Measurements from ENCODE around the gene MUC7. TPM values are rescaled to one million over a fixed set of nuclear protein-coding genes. Genes with fewer than 3 reads are reported as not detected.

The MUC7 gene
- total and polyA plus RNA-seq, 10 donors, result not detected

DNA sequence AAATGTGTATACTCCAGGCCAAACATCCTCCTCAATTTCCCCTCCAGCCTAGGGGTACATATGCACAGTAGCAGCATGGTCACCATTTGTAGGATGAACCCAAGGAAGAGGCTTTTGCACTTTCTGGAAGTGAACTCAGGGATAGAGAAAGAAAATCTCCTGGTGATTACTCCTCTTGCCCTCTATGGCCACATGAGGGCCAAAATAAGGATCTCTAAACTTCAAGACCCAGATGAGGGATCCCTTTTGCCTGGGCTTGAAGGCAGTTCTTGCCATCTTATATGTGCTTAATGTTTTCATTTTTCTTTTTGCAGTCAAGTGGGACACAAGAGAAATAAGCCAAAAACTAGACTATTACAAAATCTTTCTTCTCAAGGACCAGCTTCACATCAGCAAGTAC lies 29.5 kb upstream of the MUC7 start:
- no peaks in the 10 kb centered on the region for H3K9me3 ChIP-seq
- H3K27ac ChIP-seq, result no peak overlapping the region
- intact Hi-C loops (cut with DNase I; ENCODE audit: low total_unique reads), result no loop called here
- TF ChIP-seq, protein P1, sequence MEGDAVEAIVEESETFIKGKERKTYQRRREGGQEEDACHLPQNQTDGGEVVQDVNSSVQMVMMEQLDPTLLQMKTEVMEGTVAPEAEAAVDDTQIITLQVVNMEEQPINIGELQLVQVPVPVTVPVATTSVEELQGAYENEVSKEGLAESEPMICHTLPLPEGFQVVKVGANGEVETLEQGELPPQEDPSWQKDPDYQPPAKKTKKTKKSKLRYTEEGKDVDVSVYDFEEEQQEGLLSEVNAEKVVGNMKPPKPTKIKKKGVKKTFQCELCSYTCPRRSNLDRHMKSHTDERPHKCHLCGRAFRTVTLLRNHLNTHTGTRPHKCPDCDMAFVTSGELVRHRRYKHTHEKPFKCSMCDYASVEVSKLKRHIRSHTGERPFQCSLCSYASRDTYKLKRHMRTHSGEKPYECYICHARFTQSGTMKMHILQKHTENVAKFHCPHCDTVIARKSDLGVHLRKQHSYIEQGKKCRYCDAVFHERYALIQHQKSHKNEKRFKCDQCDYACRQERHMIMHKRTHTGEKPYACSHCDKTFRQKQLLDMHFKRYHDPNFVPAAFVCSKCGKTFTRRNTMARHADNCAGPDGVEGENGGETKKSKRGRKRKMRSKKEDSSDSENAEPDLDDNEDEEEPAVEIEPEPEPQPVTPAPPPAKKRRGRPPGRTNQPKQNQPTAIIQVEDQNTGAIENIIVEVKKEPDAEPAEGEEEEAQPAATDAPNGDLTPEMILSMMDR (IDR thresholded peaks at IDR 0.05 in 8 of 11, conservative IDR thresholded peaks at IDR 0.05 in 3 of 11), result no peak
- TF ChIP-seq POLR2A (IDR thresholded peaks at IDR 0.05) (no peak), POLR2AphosphoS5 (IDR thresholded peaks at IDR 0.05) (no peak)
- H3K4me3 ChIP-seq, result no peak overlapping the region
- peaks cover 0 to 2% (median 0%) of the 10 kb centered on the region in 7 donors for H3K27me3 ChIP-seq (replicated peaks in 1 of 7)
- DNase-seq, result no peak
- no peaks in the 10 kb centered on the region for H3K36me3 ChIP-seq
- no peaks in the 10 kb centered on the region for H3K4me1 ChIP-seq

DNA sequence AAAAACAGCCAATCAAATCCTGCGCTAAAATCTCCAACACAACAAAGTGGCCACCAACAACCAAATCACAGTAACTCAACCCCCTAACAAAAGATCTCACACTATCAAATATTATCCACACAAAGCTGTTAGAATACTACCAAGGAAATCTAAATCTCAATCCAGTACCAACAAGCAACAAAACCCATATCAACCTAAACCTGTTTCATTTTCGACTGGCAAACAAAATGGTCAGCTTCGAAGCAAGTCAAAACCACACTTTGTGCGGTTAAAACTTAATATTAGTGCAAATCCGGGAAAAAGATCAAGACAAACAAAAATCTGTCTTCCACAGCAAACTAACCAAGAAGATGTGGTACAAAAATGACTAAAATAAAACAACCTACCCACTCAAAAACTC lies 28.7 kb upstream of the MUC7 start:
- WGBS, 5 donors, result 86 to 92% (median 89%) methylated on average over 5 of the region's 5 CpGs
- Histone ChIP-seq H3K36me3 (no peaks in the 10 kb centered on the region), H3K4me3 (no peak overlapping the region), H3K9me3 (no peaks in the 10 kb centered on the region), H3K27me3 (replicated peaks in 1 of 7) (no peaks in the 10 kb centered on the region), H3K4me1 (no peaks in the 10 kb centered on the region), H3K27ac (no peak overlapping the region)
- TF ChIP-seq, protein P1 (IDR thresholded peaks at IDR 0.05 in 8 of 11, conservative IDR thresholded peaks at IDR 0.05 in 3 of 11), result no peak
- TF ChIP-seq POLR2A (IDR thresholded peaks at IDR 0.05), result no peak
- no peak for TF ChIP-seq POLR2AphosphoS5 (IDR thresholded peaks at IDR 0.05)
- intact Hi-C loops (cut with DNase I; ENCODE audit: low total_unique reads), result no loop called here
- no peak for DNase-seq

DNA sequence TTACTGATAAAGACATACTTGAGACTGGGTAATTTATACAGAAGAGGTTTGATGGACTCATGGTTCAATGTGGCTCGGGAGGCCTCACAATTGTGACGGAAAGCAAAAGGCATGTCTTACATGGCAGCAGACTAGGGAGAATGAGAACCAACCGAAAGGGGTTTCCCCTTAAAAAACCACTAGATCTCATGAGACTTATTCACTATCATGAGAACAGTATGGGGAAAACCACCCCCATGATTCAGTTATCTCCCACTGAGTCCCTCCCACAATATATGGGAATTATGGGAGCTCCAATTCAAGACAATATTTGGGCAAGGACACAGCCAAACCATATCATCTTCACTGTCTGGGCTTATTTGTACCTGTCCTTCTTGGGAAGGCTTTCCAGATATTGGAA lies 22.8 kb upstream of the MUC7 start:
- Histone ChIP-seq H3K27me3 (replicated peaks in 1 of 7) (no peaks in the 10 kb centered on the region), H3K4me3 (no peak overlapping the region), H3K27ac (no peak overlapping the region), H3K36me3 (no peaks in the 10 kb centered on the region), H3K9me3 (peaks cover 0 to 21% (median 8%) of the 10 kb centered on the region in 8 donors), H3K4me1 (no peaks in the 10 kb centered on the region)
- DNase-seq, result no peak
- TF ChIP-seq POLR2AphosphoS5 (IDR thresholded peaks at IDR 0.05) (no peak), POLR2A (IDR thresholded peaks at IDR 0.05) (no peak)
- TF ChIP-seq, protein P1 (IDR thresholded peaks at IDR 0.05 in 8 of 11, conservative IDR thresholded peaks at IDR 0.05 in 3 of 11), result no peak
- 68 to 82% (median 77%) methylated on average over 3 of the region's 3 CpGs for WGBS, 5 donors
- intact Hi-C loops (cut with DNase I; ENCODE audit: low total_unique reads), result no loop called here

DNA sequence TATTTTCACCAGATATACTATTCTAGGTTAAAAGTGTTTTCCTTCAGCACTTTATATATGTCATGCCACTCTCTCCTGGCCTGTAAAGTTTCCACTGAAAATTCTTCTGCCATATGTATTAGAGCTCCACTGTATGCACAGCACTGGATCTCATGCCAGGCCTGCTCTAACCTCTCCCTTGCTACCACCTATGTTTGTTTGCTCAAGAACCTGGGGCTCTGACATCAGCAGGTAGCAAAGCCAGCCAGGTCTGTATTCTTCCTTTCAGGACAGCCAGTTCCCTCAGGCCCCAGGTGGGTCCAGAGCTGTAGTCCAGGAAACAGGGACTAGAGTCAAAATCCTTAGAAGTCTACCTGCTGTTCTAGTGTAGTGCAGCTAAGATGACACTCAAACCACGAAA lies 19.1 kb upstream of the MUC7 start:
- Histone ChIP-seq H3K4me3 (no peak overlapping the region), H3K9me3 (peaks cover 0 to 21% (median 8%) of the 10 kb centered on the region in 8 donors), H3K27ac (no peak overlapping the region), H3K27me3 (replicated peaks in 1 of 7) (no peaks in the 10 kb centered on the region), H3K4me1 (no peaks in the 10 kb centered on the region), H3K36me3 (no peaks in the 10 kb centered on the region)
- TF ChIP-seq POLR2A (IDR thresholded peaks at IDR 0.05), result no peak
- TF ChIP-seq, protein P1 (IDR thresholded peaks at IDR 0.05 in 8 of 11, conservative IDR thresholded peaks at IDR 0.05 in 3 of 11), result no peak
- no peak for TF ChIP-seq POLR2AphosphoS5 (IDR thresholded peaks at IDR 0.05)
- DNase-seq, result no peak
- intact Hi-C loops (cut with DNase I; ENCODE audit: low total_unique reads), result no loop called here
- WGBS, 5 donors, result 0 to 28% (median 12%) methylated on average over 1 of the region's 1 CpG
